Glutamatergic neuron (in vitro differentiated cells): ENCODE results near the gene HINT3. TPM values are rescaled to one million over a fixed set of nuclear protein-coding genes. Genes with fewer than 3 reads are reported as not detected.
"Not testable (repeated sequence)": the region's sequence is repeated elsewhere in the genome, so short reads cannot be mapped to it uniquely, and the experiment has no call there.

Experiments
- DNase-seq: peaks from one replicate; pipeline ENCODE4 v3.0.0; 2022
- H3K27ac Mint-ChIP-seq: one replicate; pipeline ENCODE4 v1.8.0; 2020; ENCODE audit warnings: mild to moderate bottlenecking, mixed read lengths, inconsistent platforms; ENCODE audit not compliant: unreplicated experiment
- H3K27me3 Mint-ChIP-seq: one replicate; pipeline ENCODE4 v1.8.0; 2020; ENCODE audit warnings: mild to moderate bottlenecking, moderate library complexity, mixed read lengths, inconsistent platforms; ENCODE audit not compliant: unreplicated experiment
- H3K36me3 Mint-ChIP-seq: one replicate; pipeline ENCODE4 v1.8.0; 2020; ENCODE audit warnings: mild to moderate bottlenecking, mixed read lengths, inconsistent platforms; ENCODE audit not compliant: unreplicated experiment
- H3K4me1 Mint-ChIP-seq: one replicate; pipeline ENCODE4 v1.8.0; 2020; ENCODE audit warnings: mild to moderate bottlenecking, low read depth, mixed read lengths, inconsistent platforms; ENCODE audit not compliant: unreplicated experiment
- H3K4me3 Mint-ChIP-seq: one replicate; pipeline ENCODE4 v1.8.0; 2020; ENCODE audit warnings: mild to moderate bottlenecking, mixed read lengths, inconsistent platforms; ENCODE audit not compliant: unreplicated experiment
- H3K9me3 Mint-ChIP-seq: one replicate; pipeline ENCODE4 v1.8.0; 2020; ENCODE audit warnings: mild to moderate bottlenecking, moderate library complexity, mixed read lengths, inconsistent platforms; ENCODE audit not compliant: unreplicated experiment
- total RNA-seq: library from RNA; stranded (reverse); fragmentation: NEBNext Ultra II Directional; extraction: Animal tissue kit (Norgen Biotek cat#: 25700); gene quantifications from one replicate; pipeline ENCODE4 v1.2.1, GENCODE V29; 2021; ENCODE audit not compliant: unreplicated experiment
- TF ChIP-seq, protein P1 (sequence below): fragments of 200-600 bp; sonication (generic); IDR thresholded peaks from one replicate; pipeline ENCODE4 v1.5.0; 2021; ENCODE audit not compliant: partially characterized antibody, unreplicated experiment

Gene HINT3
- total RNA-seq, 1 donor from 2014 or later = 18.2 TPM

- TF ChIP-seq, protein P1, sequence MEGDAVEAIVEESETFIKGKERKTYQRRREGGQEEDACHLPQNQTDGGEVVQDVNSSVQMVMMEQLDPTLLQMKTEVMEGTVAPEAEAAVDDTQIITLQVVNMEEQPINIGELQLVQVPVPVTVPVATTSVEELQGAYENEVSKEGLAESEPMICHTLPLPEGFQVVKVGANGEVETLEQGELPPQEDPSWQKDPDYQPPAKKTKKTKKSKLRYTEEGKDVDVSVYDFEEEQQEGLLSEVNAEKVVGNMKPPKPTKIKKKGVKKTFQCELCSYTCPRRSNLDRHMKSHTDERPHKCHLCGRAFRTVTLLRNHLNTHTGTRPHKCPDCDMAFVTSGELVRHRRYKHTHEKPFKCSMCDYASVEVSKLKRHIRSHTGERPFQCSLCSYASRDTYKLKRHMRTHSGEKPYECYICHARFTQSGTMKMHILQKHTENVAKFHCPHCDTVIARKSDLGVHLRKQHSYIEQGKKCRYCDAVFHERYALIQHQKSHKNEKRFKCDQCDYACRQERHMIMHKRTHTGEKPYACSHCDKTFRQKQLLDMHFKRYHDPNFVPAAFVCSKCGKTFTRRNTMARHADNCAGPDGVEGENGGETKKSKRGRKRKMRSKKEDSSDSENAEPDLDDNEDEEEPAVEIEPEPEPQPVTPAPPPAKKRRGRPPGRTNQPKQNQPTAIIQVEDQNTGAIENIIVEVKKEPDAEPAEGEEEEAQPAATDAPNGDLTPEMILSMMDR = no peak
- Mint-ChIP-seq H3K36me3 (peaks cover 5% of the 10 kb centered on the region), H3K27me3 (no peaks in the 10 kb centered on the region), H3K4me1 (no peaks in the 10 kb centered on the region), H3K4me3 (no peak overlapping the region), H3K9me3 (peaks cover 2% of the 10 kb centered on the region), H3K27ac (no peak overlapping the region)
- DNase-seq = no peak
Measured at GRCh38 chr6:125931733-125932450, 24.7 kb upstream of the HINT3 start.

DNA sequence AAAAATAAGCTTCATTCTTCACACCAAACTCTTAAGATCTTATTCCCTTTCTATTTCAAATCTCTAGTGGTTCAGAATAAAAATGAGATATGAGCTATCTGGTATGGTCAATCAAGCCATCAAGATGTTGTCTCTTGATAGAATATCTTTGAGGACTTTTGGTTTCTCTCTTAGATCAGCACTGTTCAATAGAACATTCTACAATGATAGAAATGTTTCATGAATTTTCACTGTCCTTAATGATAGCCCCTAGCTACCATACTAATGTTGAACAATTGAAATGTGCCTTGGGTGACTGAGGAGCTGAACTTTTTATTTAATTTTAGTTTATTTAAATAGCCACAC lies 24.1 kb upstream of the HINT3 start:
- Mint-ChIP-seq H3K27ac (no peak overlapping the region), H3K4me1 (no peaks in the 10 kb centered on the region), H3K9me3 (peaks cover 2% of the 10 kb centered on the region), H3K4me3 (no peak overlapping the region), H3K36me3 (peaks cover 5% of the 10 kb centered on the region), H3K27me3 (no peaks in the 10 kb centered on the region)
- DNase-seq = no peak
- TF ChIP-seq, protein P1 = no peak

GRCh38 chr6:125935520-125935919 lies 21.1 kb upstream of the HINT3 start:
- H3K4me3 Mint-ChIP-seq, DNase-seq, H3K27me3 Mint-ChIP-seq, H3K4me1 Mint-ChIP-seq, H3K9me3 Mint-ChIP-seq, H3K27ac Mint-ChIP-seq, H3K36me3 Mint-ChIP-seq: not testable (repeated sequence)

GRCh38 chr6:125939026-125939425 lies 17.5 kb upstream of the HINT3 start:
- Mint-ChIP-seq H3K4me3 (no peak overlapping the region), H3K4me1 (no peaks in the 10 kb centered on the region), H3K36me3 (no peaks in the 10 kb centered on the region), H3K27me3 (no peaks in the 10 kb centered on the region), H3K27ac (no peak overlapping the region), H3K9me3 (peaks cover 2% of the 10 kb centered on the region)
- no peak for DNase-seq
- TF ChIP-seq, protein P1 = no peak

- H3K27ac Mint-ChIP-seq = no peak overlapping the region
- no peak overlapping the region for H3K4me3 Mint-ChIP-seq
- H3K9me3 Mint-ChIP-seq = peaks cover 2% of the 10 kb centered on the region
- no peak for DNase-seq
- TF ChIP-seq, protein P1 = no peak
- no peaks in the 10 kb centered on the region for H3K36me3 Mint-ChIP-seq
- H3K4me1 Mint-ChIP-seq = no peaks in the 10 kb centered on the region
- no peaks in the 10 kb centered on the region for H3K27me3 Mint-ChIP-seq
Measured at GRCh38 chr6:125939791-125940190, 16.8 kb upstream of the HINT3 start.
